GM12878 (cell line): ENCODE data around the gene UHMK1. TPM values are rescaled to one million over a fixed set of nuclear protein-coding genes. Genes with fewer than 3 reads are reported as not detected.

Experiments used
- ATAC-seq: fragments of 200-7000 bp; cut with Tn5 transposase; 3 replicates; pipeline ENCODE4 v1.9.1; 2020; ENCODE audit warnings: mild to moderate bottlenecking, moderate library complexity
- BruUV-seq: library from RNA; stranded (reverse); fragments of 400-500 nt; replicated peaks from 2 replicates; lab custom pipeline; 2021; lab: Mats Ljungman, UMichigan
- CTCF ChIA-PET: fragments of 300-600 bp; sonication (Branson Sonifier 250); formaldehyde crosslinking; extraction: SDS; loops from one replicate; lab custom pipeline; 2021; ENCODE audit warnings: inconsistent platforms; lab: Yijun Ruan, JAX
- POLR2A ChIA-PET: fragments of 350-600 bp; formaldehyde crosslinking; extraction: SDS; loops from one replicate; lab custom pipeline; 2021; ENCODE audit warnings: inconsistent platforms; lab: Charles Lee
- RAD21 ChIA-PET: fragments of 300-600 bp; sonication (Branson Sonifier 250); formaldehyde crosslinking; loops from one replicate; lab custom pipeline; 2023; ENCODE audit warnings: antibody characterized with exemption; ENCODE audit not compliant: unreplicated experiment; lab: Charles Lee
- SMC1A ChIA-PET: fragments of 300-600 bp; sonication (Branson Sonifier 250); formaldehyde crosslinking; loops from one replicate; lab custom pipeline; 2023; ENCODE audit not compliant: unreplicated experiment, uncharacterized antibody; lab: Charles Lee
- DNase-seq: peaks from one replicate; pipeline ENCODE4 v3.0.0-alpha.2; 2011; ENCODE audit warnings: low read depth, low spot score
- FAIRE-seq: peaks from 3 replicates; lab custom pipeline; 2011; peaks lifted over from hg19 to GRCh38; lab: Jason Lieb, UNC
- H2AFZ ChIP-seq: 2 replicates; pipeline ENCODE4 v1.6.0; 2011; ENCODE audit warnings: low read depth, low read length, control low read depth; ENCODE audit not compliant: control insufficient read depth
- H3K27ac ChIP-seq: 2 replicates; pipeline ENCODE4 v1.5.1; 2011; ENCODE audit warnings: control low read depth; ENCODE audit not compliant: control insufficient read depth, insufficient read depth
- H3K27me3 ChIP-seq, 2 experiments: replicated peaks in 1 of 2; 2 replicates each; pipeline versions ENCODE4 v1.6.0 to v1.6.1; 2011; ENCODE audit warnings: low read length in 1 of 2; ENCODE audit not compliant: control insufficient read depth in 2 of 2, insufficient read depth in 2 of 2
- H3K36me3 ChIP-seq, 2 experiments: 2 replicates each; pipeline ENCODE4 v1.5.1; 2011; ENCODE audit warnings: low read length in 1 of 2; ENCODE audit not compliant: control insufficient read depth in 2 of 2, insufficient read depth in 2 of 2
- H3K4me1 ChIP-seq: 2 replicates; pipeline ENCODE4 v1.6.1; 2011; ENCODE audit warnings: mild to moderate bottlenecking, low read length, moderate library complexity, mixed read lengths; ENCODE audit not compliant: control insufficient read depth, insufficient read depth
- H3K4me2 ChIP-seq: 2 replicates; pipeline ENCODE4 v1.6.0; 2011; ENCODE audit warnings: control low read depth; ENCODE audit not compliant: control insufficient read depth, insufficient read depth
- H3K4me3 ChIP-seq: fragments of 200-600 bp; sonication (generic); 2 replicates; pipeline ENCODE4 v1.5.1; 2016
- H3K79me2 ChIP-seq: 2 replicates; pipeline ENCODE4 v1.6.0; 2011; ENCODE audit warnings: low read length; ENCODE audit not compliant: control insufficient read depth, insufficient read depth
- H3K9ac ChIP-seq: 2 replicates; pipeline ENCODE4 v1.8.0; 2011; ENCODE audit warnings: low read length, control low read depth, mixed read lengths; ENCODE audit not compliant: control insufficient read depth, insufficient read depth
- H3K9me3 ChIP-seq: replicated peaks from 3 replicates; pipeline ENCODE4 v1.5.1; 2011; ENCODE audit warnings: mild to moderate bottlenecking, low read length; ENCODE audit not compliant: control insufficient read depth, insufficient read depth
- H4K20me1 ChIP-seq: 2 replicates; pipeline ENCODE4 v1.6.0; 2011; ENCODE audit not compliant: control insufficient read depth, insufficient read depth
- BACH1 ChIP-seq: fragments of 450-650 bp; IDR thresholded peaks from 2 replicates; pipeline ENCODE4 v1.6.1; 2017; ENCODE audit warnings: mild to moderate bottlenecking, borderline replicate concordance
- BHLHE40 ChIP-seq, 2 experiments: fragments of 450-650 bp in 1 of 2; IDR thresholded peaks; 2 replicates each; pipeline ENCODE4 v1.6.1; 2011 to 2017; ENCODE audit warnings: low read depth in 2 of 2, borderline replicate concordance in 1 of 2, improper control_type of control experiment in 1 of 2, low read length in 1 of 2, mild to moderate bottlenecking in 1 of 2
- BRCA1 ChIP-seq: IDR thresholded peaks from 2 replicates; pipeline ENCODE4 v1.6.1; 2011; ENCODE audit warnings: low read depth, low read length, improper control_type of control experiment
- DPF2 ChIP-seq: fragments of 450-650 bp; IDR thresholded peaks from 2 replicates; pipeline ENCODE4 v1.6.1; 2017; ENCODE audit warnings: mild to moderate bottlenecking
- GATAD2B ChIP-seq: fragments of 450-650 bp; conservative IDR thresholded peaks from 2 replicates; pipeline ENCODE4 v1.6.1; 2017; ENCODE audit warnings: low read depth, mild to moderate bottlenecking, moderate library complexity
- IKZF1 ChIP-seq: fragments of 450-650 bp; conservative IDR thresholded peaks from 2 replicates; pipeline ENCODE4 v1.6.1; 2017; ENCODE audit warnings: antibody characterized with exemption, mild to moderate bottlenecking
- MTA2 ChIP-seq: fragments of 450-650 bp; IDR thresholded peaks from 2 replicates; pipeline ENCODE4 v1.6.1; 2016; ENCODE audit warnings: low read depth, mild to moderate bottlenecking, moderate library complexity
- MYC ChIP-seq: IDR thresholded peaks from 2 replicates; pipeline ENCODE4 v1.6.1; 2011; ENCODE audit warnings: mild to moderate bottlenecking, low read length, moderate library complexity, inconsistent platforms; ENCODE audit not compliant: insufficient read depth, insufficient replicate concordance, insufficient read length, severe bottlenecking
- NBN ChIP-seq: fragments of 450-650 bp; IDR thresholded peaks from 2 replicates; pipeline ENCODE4 v1.6.1; 2016
- NFYB ChIP-seq: IDR thresholded peaks from 2 replicates; pipeline ENCODE4 v1.6.1; 2011; ENCODE audit warnings: low read depth, mild to moderate bottlenecking, low read length, improper control_type of control experiment, moderate library complexity; ENCODE audit not compliant: insufficient read depth
- POLR2A ChIP-seq: IDR thresholded peaks from 2 replicates; pipeline ENCODE4 v1.6.1; 2011; ENCODE audit warnings: low read depth, mild to moderate bottlenecking, low read length
- POLR2AphosphoS2 ChIP-seq: IDR thresholded peaks from 2 replicates; pipeline ENCODE4 v1.6.1; 2011; ENCODE audit warnings: low read depth, mild to moderate bottlenecking, low read length, improper control_type of control experiment, moderate library complexity
- POLR2AphosphoS5 ChIP-seq: IDR thresholded peaks from 2 replicates; pipeline ENCODE4 v1.6.1; 2011; ENCODE audit warnings: mild to moderate bottlenecking, low read length, inconsistent platforms
- RB1 ChIP-seq: fragments of 450-650 bp; formaldehyde crosslinking; IDR thresholded peaks from 2 replicates; pipeline ENCODE4 v1.6.1; 2017; ENCODE audit warnings: mild to moderate bottlenecking, borderline replicate concordance
- RUNX3 ChIP-seq: IDR thresholded peaks from 2 replicates; pipeline ENCODE4 v1.6.1; 2012; ENCODE audit warnings: low read length, inconsistent platforms
- SMC3 ChIP-seq: IDR thresholded peaks from 2 replicates; pipeline ENCODE4 v1.6.1; 2011; ENCODE audit warnings: low read length, improper control_type of control experiment, borderline replicate concordance
- ZNF687 ChIP-seq: fragments of 450-650 bp; IDR thresholded peaks from 2 replicates; pipeline ENCODE4 v1.6.1; 2017; ENCODE audit warnings: mild to moderate bottlenecking, moderate library complexity
- ZSCAN29 ChIP-seq: fragments of 450-650 bp; IDR thresholded peaks from 2 replicates; pipeline ENCODE4 v1.6.1; 2017; ENCODE audit warnings: mild to moderate bottlenecking, moderate library complexity
- WGBS: methylation state at CpG from one replicate; pipeline ENCODE4 v1.1.6; 2016; ENCODE audit warnings: low lambda C conversion rate; ENCODE audit not compliant: insufficient replicate concordance, insufficient coverage; ENCODE audit errors: missing lambda C conversion rate; 5-methylcytosine and 5-hydroxymethylcytosine counted together
- in situ Hi-C: fragments of 300-500 bp; cut with MboI; formaldehyde crosslinking; loops from 9 replicates; pipeline ENCODE4 v1.14.3; 2018; ENCODE audit warnings: mixed read lengths
- intact Hi-C: fragments of 100-400 bp; cut with micrococcal nuclease; formaldehyde crosslinking; loops from one replicate; pipeline ENCODE4 v1.14.2; 2022; ENCODE audit not compliant: unreplicated experiment
- polyA plus RNA-seq, 11 experiments: library from polyadenylated mRNA; depleted of rRNA in 4 of 11; unstranded in 6 of 11; stranded (reverse) in 5 of 11; fragments of >200 nt; fragmentation: Nextera tagmentation in 4 of 11; fragmentation: Illumina TruSeq in 1 of 11; extraction: Ambion mirVana in 4 of 11; extraction: Trizol in 1 of 11; gene quantifications; 1 replicate in 1 of 11; 2 replicates in 10 of 11; pipeline versions ENCODE4 v1.2.1 to v1.2.3, GENCODE V29; 2011 to 2016; ENCODE audit warnings: inconsistent platforms in 2 of 11, missing spikeins in 2 of 11, low read depth in 1 of 11
- total RNA-seq, 4 experiments: library from RNA; depleted of rRNA in 3 of 4; stranded (reverse); fragments of >200 nt in 3 of 4; fragmentation: Illumina TruSeq in 1 of 4; extraction: Trizol in 1 of 4; gene quantifications; 2 replicates each; pipeline versions ENCODE4 v1.2.1 to v1.2.3, GENCODE V29; 2013 to 2021
- TF ChIP-seq, protein P1 (sequence below): fragments of 450-650 bp; IDR thresholded peaks from 2 replicates; pipeline ENCODE4 v1.6.1; 2016; ENCODE audit warnings: mild to moderate bottlenecking

Gene UHMK1
- total and polyA plus RNA-seq, 10 of the 15 experiments (the other 5 are each of a cell fraction or from before 2014, with no cell fraction given) = 5.7 to 52.7 (median 28.3) TPM

GRCh38 chr1:162561616-162562469 is 64.2 kb downstream of the UHMK1 start, which contains the start of gene UAP1:
TSS of gene UAP1 (plus strand) at chr1:162561722. CDS start at chr1:162566069, 4,347 bp downstream.
- no peaks in the 10 kb centered on the region; the same call in 1 of the 2 replicates for H3K4me1 ChIP-seq
- H3K79me2 ChIP-seq = peaks cover 23% of the 10 kb centered on the region
- H2AFZ ChIP-seq = peak within 1 kb of the TSS; percentile 92
- H3K36me3 ChIP-seq = no peaks in the 10 kb centered on the region
- POLR2A ChIA-PET = interaction anchor here (0.6 kb wide), 3 partner anchors 69 to 678 kb away, joined by 3 read pairs; no protein-coding TSS in a partner anchor
- CTCF ChIA-PET = no interaction called here
- peak within 1 kb of the TSS; percentile 82 for H3K4me2 ChIP-seq
- in situ Hi-C loops (no loop called here), intact Hi-C loops (no loop called here)
- no peaks in the 10 kb centered on the region for H4K20me1 ChIP-seq
- FAIRE-seq = peak; percentile 31
- SMC1A ChIA-PET = no interaction called here
- H3K27ac ChIP-seq = peak within 1 kb of the TSS; percentile 63
- no peaks in the 10 kb centered on the region; the same call in 2 of the 3 replicates for H3K9me3 ChIP-seq
- DNase-seq = no peak
- peak within 1 kb of the TSS; percentile 81 for H3K4me3 ChIP-seq
- H3K9ac ChIP-seq = peak within 1 kb of the TSS; percentile 79
- RAD21 ChIA-PET = interaction anchor here (0.6 kb wide), 1 partner anchor 238 kb away, joined by 4 read pairs; no protein-coding TSS in a partner anchor
- ATAC-seq = peak; percentile 65
- H3K27me3 ChIP-seq = no peaks in the 10 kb centered on the region
- under 1% methylated on average over 28 of the region's 69 CpGs for WGBS
- BruUV-seq = no TSS peak
- TF ChIP-seq ZSCAN29 (no peak), NBN (peak; percentile 42; the same call in 1 of the 2 replicates), RB1 (no peak), IKZF1 (peak; percentile 22), POLR2AphosphoS2 (no peak), SMC3 (no peak), POLR2A (peak; percentile 95), MYC (peak; percentile 25), MTA2 (no peak), BRCA1 (no peak), DPF2 (peak; percentile 61; the same call in 1 of the 2 replicates), ZNF687 (peak; percentile 55; the same call in 1 of the 2 replicates), NFYB (0 out of 2 replicates have a peak, but pooled peaks have one; percentile 4), RUNX3 (peak; percentile 27; the same call in 1 of the 2 replicates), POLR2AphosphoS5 (peak; percentile 58; the same call in 1 of the 2 replicates), BHLHE40 (IDR thresholded peaks at IDR 0.05; ENCODE audit: borderline replicate concordance in 1 of 2, low read depth in 2 of 2, low read length in 1 of 2) (peak; percentile 12 to 91; a peak in 2 of 4 replicates), GATAD2B (peak; percentile 76), BACH1 (peak; percentile 63; the same call in 1 of the 2 replicates)
- TF ChIP-seq, protein P1, sequence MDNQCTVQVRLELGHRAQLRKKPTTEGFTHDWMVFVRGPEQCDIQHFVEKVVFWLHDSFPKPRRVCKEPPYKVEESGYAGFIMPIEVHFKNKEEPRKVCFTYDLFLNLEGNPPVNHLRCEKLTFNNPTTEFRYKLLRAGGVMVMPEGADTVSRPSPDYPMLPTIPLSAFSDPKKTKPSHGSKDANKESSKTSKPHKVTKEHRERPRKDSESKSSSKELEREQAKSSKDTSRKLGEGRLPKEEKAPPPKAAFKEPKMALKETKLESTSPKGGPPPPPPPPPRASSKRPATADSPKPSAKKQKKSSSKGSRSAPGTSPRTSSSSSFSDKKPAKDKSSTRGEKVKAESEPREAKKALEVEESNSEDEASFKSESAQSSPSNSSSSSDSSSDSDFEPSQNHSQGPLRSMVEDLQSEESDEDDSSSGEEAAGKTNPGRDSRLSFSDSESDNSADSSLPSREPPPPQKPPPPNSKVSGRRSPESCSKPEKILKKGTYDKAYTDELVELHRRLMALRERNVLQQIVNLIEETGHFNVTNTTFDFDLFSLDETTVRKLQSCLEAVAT = no peak
